BLaER1 treated with 17β-estradiol and CSF1 and Interleukin-3, amounts not matched to agents 10 nM and 100 nM (cell line): ENCODE results near the gene SOHLH1.

Source experiments
- H3K27ac ChIP-seq, 11 experiments: shearing (Covaris generic); formaldehyde crosslinking; 2 replicates each; pipeline ENCODE4 v1.8.1; 2022
- H3K27me3 ChIP-seq, 11 experiments: shearing (Covaris generic); formaldehyde crosslinking; 2 replicates each; pipeline ENCODE4 v1.8.1; 2022
- H3K36me3 ChIP-seq, 11 experiments: shearing (Covaris generic); formaldehyde crosslinking; 2 replicates each; pipeline ENCODE4 v1.8.1; 2022
- H3K4me1 ChIP-seq, 10 experiments: shearing (Covaris generic); formaldehyde crosslinking; 2 replicates each; pipeline ENCODE4 v1.8.1; 2022
- H3K4me2 ChIP-seq, 11 experiments: shearing (Covaris generic); formaldehyde crosslinking; 2 replicates each; pipeline ENCODE4 v1.8.1; 2022
- H3K4me3 ChIP-seq, 10 experiments: shearing (Covaris generic); formaldehyde crosslinking; 2 replicates each; pipeline ENCODE4 v1.8.1; 2022
- H3K9ac ChIP-seq, 11 experiments: shearing (Covaris generic); formaldehyde crosslinking; 2 replicates each; pipeline ENCODE4 v1.8.1; 2022
- H3K9me3 ChIP-seq, 11 experiments: shearing (Covaris generic); formaldehyde crosslinking; replicated peaks in 1 of 11; 2 replicates each; pipeline ENCODE4 v1.8.1; 2022
- H4K20me1 ChIP-seq, 11 experiments: shearing (Covaris generic); formaldehyde crosslinking; 2 replicates each; pipeline ENCODE4 v1.8.1; 2022
- Cebpa-rat ChIP-seq, 11 experiments: shearing (Covaris generic); IDR thresholded peaks; 2 replicates each; pipeline ENCODE4 v1.8.1; 2022

SOHLH1 gene

DNA sequence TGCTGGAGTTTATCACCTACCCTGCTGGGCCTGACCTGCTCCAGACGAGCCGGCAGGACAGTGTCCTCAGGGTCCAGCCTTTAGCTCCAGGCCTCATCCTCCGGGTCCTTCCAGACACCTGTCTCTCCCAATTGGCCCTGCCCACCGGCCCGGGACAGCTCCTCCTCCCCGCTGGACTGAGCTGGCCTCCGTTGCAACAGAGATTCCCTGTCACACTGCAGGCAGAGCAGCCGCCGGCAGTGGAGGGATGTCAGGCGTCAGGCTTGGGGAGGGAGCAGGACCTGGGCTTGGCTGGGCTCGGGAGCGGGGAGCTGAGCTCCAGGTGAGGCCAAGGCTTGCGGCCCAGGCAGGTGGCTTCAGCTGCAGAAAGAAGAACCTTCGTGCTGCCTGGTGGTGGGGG is 4.4 kb upstream of the SOHLH1 start:
- Histone ChIP-seq H3K27ac (no peak overlapping the region), H3K4me1 (peaks cover 5 to 19% (median 13%) of the 10 kb centered on the region in 10 experiments; a peak in 19 of 20 replicates), H3K27me3 (no peaks in the 10 kb centered on the region; a peak in 1 of 22 replicates), H3K4me2 (no peak overlapping the region), H3K9me3 (no peaks in the 10 kb centered on the region), H4K20me1 (peaks cover 0 to 38% (median 0%) of the 10 kb centered on the region in 11 experiments; a peak in 5 of 22 replicates), H3K9ac (no peak overlapping the region), H3K36me3 (no peaks in the 10 kb centered on the region), H3K4me3 (no peak overlapping the region)
- no peak for TF ChIP-seq Cebpa-rat (IDR thresholded peaks at IDR 0.05)

DNA sequence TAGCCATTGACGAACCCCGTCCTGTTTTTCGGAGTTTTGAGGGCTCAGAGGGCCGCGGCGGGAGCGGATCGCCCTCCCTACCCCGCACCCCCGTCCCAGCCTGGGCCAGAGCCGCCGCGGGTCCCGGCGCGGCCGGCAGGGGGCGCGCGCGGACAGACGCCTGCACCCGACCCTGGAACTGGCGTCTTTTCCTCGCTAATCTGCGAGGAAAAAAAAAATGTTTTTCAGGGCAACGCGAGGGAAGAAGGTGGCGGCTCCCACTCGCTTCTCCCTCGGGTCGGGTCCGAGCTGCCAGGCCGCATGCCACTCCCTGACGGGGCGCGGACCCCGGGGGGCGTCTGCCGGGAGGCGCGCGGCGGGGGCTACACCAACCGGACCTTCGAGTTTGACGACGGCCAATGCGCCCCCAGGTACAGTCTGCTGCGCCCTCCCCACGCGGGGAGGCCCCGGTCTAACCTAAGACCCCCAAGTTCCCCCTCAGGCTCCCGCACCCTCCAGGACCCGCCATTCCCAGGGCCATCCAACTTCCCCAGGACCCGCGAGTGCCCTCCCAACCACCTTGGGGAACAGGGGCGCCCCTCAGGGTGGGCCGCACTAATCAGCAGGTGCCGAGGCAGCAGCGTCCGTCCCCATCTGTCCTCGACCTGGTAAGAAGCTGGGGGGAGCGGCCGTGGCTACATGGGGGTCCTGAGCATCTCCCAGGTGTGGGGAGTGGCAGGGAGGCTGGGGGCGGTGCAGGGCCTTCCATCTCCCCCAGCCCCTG is 2.9 kb upstream of the SOHLH1 start, which contains the start of gene KCNT1:
KCNT1 (plus strand) TSS at position 227 of the 763 bp plus-strand sequence; CDS start at position 301, 74 bp downstream.
- Histone ChIP-seq H3K27me3 (no peaks in the 10 kb centered on the region; a peak in 1 of 22 replicates), H3K4me2 (peak within 1 kb of the TSS; percentile 73 to 91 (median 82)), H4K20me1 (peaks cover 0 to 39% (median 0%) of the 10 kb centered on the region in 11 experiments; a peak in 4 of 22 replicates), H3K4me1 (peaks cover 5 to 20% (median 13%) of the 10 kb centered on the region in 10 experiments; a peak in 19 of 20 replicates), H3K36me3 (no peaks in the 10 kb centered on the region), H3K9me3 (no peaks in the 10 kb centered on the region), H3K27ac (no peak within 1 kb of the TSS), H3K4me3 (peak within 1 kb of the TSS in 7 of 10 experiments; percentile 37 to 61 (median 45); a peak in 11 of 20 replicates), H3K9ac (peak within 1 kb of the TSS in 8 of 11 experiments; percentile 9 to 65 (median 45); a peak in 10 of 22 replicates)
- no peak for TF ChIP-seq Cebpa-rat (IDR thresholded peaks at IDR 0.05)

DNA sequence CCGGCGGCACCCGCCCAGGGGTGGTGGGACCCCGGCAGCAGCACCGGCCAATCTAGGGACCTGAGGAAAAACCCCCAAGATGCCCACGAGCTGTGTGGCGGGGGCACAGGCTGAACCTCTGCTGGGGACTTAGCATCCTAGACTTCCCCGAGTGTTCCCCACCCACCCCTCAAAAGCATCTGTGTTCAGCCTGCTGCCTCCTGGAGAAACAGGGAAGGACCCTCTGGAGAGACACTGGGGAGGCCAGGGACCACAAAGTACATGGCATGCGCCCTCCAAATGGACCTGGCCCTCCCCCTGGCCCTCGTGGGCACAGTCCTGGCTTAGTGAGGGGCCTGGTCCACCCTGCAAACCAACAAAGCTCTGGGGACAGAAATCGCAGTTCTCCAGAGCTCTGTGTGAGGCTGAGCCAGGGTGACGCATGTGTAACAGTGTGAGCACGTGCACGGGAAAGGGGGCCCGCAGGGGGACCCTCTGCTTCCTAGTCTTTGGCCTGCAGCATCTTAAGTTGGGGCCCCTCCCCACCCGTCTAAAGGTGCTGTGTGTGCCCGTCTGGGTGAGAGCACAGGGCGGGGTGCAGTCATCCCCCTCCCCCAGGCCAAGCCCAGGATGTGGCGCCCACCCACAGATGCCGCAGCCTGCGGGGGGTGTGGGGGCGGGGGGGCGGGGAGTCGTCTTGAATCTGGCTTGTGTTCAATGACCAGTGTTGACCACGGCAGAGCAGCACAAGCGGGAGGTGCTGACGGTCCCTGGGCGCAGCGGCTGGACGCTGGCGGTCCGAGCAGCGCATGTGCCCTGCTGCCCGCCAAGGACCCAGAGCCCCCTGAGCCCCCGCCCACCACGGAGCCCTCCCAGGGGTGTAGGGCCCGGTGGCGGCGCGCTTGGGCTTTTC is 2.0 kb upstream of the SOHLH1 start:
- peak overlapping the region; percentile 73 to 91 (median 82) for H3K4me2 ChIP-seq
- H3K27ac ChIP-seq = no peak overlapping the region
- H3K4me1 ChIP-seq = peaks cover 5 to 19% (median 13%) of the 10 kb centered on the region in 10 experiments; a peak in 19 of 20 replicates
- peak overlapping the region in 7 of 10 experiments; percentile 37 to 61 (median 45); a peak in 11 of 20 replicates for H3K4me3 ChIP-seq
- no peaks in the 10 kb centered on the region; a peak in 1 of 22 replicates for H3K27me3 ChIP-seq
- no peaks in the 10 kb centered on the region for H3K36me3 ChIP-seq
- H3K9me3 ChIP-seq = no peaks in the 10 kb centered on the region
- TF ChIP-seq Cebpa-rat (IDR thresholded peaks at IDR 0.05) = no peak
- peaks cover 0 to 40% (median 0%) of the 10 kb centered on the region in 11 experiments; a peak in 4 of 22 replicates for H4K20me1 ChIP-seq
- H3K9ac ChIP-seq = peak overlapping the region in 7 of 11 experiments; percentile 9 to 65 (median 46); a peak in 10 of 22 replicates

DNA sequence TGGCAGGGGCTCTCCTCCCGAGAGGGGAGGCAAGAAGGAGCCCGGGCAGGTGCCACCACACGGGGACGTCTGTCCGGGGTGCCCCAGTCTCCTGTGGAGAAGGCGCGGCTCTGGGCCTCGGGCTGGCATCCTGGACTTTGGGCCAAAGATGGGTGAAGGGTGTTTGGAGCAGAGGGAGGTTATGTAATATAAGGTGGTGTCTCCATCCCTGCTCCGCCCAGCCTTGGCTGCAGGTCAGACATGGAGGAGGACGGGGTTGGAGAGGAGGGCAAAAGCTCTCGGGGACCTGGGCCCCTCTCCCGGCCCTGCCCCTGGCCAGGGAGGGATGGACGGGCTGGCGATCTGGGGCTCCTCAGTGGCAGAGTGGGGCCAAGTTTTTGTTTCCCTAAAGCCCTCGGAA is 1.2 kb upstream of the SOHLH1 start:
- Histone ChIP-seq H3K27ac (no peak overlapping the region), H3K4me1 (peaks cover 5 to 19% (median 13%) of the 10 kb centered on the region in 10 experiments; a peak in 19 of 20 replicates), H3K9me3 (no peaks in the 10 kb centered on the region), H3K9ac (no peak overlapping the region), H3K4me3 (no peak overlapping the region), H3K36me3 (no peaks in the 10 kb centered on the region), H4K20me1 (peaks cover 0 to 48% (median 0%) of the 10 kb centered on the region in 11 experiments; a peak in 4 of 22 replicates), H3K4me2 (no peak overlapping the region), H3K27me3 (no peaks in the 10 kb centered on the region; a peak in 1 of 22 replicates)
- no peak for TF ChIP-seq Cebpa-rat (IDR thresholded peaks at IDR 0.05)

DNA sequence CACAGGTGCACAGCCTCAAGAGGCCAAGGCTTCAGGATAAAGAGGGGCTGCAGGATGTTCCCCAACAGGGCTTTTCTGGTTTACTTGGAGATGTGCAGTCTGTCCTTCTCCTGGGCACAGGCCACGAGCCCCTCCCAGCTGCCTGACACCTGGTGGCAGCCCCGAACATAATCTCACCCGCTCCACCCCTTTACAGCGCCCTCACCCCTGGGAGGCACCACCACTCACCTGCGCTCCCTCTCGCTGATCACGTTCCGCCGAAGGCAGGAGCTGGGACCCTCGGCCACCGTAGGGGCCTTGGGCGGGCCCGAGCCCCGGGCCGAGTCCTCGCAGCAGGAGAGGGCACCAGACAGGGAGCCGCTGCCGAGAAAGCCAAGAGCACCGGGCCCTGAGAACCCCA is 514 bp downstream of the SOHLH1 start:
- H3K4me1 ChIP-seq = peaks cover 5 to 19% (median 13%) of the 10 kb centered on the region in 10 experiments; a peak in 19 of 20 replicates
- H3K9ac ChIP-seq = no peak overlapping the region
- H3K27me3 ChIP-seq = no peaks in the 10 kb centered on the region; a peak in 1 of 22 replicates
- TF ChIP-seq Cebpa-rat (IDR thresholded peaks at IDR 0.05) = no peak
- H3K9me3 ChIP-seq = no peaks in the 10 kb centered on the region
- no peak overlapping the region for H3K4me2 ChIP-seq
- H3K36me3 ChIP-seq = no peaks in the 10 kb centered on the region
- no peak overlapping the region for H3K27ac ChIP-seq
- H4K20me1 ChIP-seq = peaks cover 0 to 45% (median 0%) of the 10 kb centered on the region in 11 experiments; a peak in 4 of 22 replicates
- H3K4me3 ChIP-seq = no peak overlapping the region

DNA sequence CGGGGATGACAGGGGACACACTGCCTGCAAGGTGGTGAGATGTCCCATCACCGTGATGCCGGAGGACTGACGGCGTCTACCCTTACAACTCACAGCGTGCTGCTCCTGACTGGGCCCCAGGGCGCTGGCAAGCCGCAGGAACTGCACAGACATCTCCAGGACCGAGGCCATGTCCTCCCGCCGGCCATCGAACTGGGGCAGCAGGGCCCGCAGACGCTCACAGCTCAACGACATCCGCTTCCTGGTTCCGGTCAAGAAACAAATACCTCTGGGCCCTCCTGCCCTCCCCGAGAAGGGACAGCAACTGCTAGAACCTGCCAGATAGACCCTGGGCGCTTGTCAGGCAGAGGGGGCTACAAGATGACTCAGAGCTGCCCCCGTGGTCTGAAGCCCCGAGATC is 1.0 kb downstream of the SOHLH1 start:
- Histone ChIP-seq H4K20me1 (peaks cover 0 to 43% (median 0%) of the 10 kb centered on the region in 11 experiments; a peak in 4 of 22 replicates), H3K4me3 (no peak overlapping the region), H3K36me3 (no peaks in the 10 kb centered on the region), H3K9ac (no peak overlapping the region), H3K27ac (no peak overlapping the region), H3K27me3 (no peaks in the 10 kb centered on the region; a peak in 1 of 22 replicates), H3K4me1 (peaks cover 5 to 19% (median 13%) of the 10 kb centered on the region in 10 experiments; a peak in 19 of 20 replicates), H3K4me2 (no peak overlapping the region), H3K9me3 (no peaks in the 10 kb centered on the region)
- TF ChIP-seq Cebpa-rat (IDR thresholded peaks at IDR 0.05) = no peak

DNA sequence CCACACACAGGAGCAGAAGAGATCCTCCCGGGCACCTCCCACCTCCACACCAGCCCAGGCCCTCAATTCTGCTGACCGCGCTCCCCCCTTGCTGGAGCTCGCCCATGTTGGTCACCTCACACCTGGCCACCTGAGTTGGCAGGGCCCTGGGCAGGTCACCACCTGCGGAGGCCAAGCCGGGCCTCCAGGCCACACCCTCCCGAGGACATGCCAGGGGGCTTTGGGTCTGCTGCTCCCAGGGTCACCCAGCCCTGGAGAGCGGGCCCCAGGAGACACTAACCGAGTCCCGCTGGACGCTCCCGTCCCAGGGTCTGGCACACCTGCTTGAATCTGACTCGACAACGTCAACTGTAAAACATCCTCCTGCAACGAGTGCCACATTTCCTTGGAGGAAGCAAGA is 2.1 kb downstream of the SOHLH1 start:
- no peaks in the 10 kb centered on the region for H3K9me3 ChIP-seq
- TF ChIP-seq Cebpa-rat (IDR thresholded peaks at IDR 0.05) = no peak

DNA sequence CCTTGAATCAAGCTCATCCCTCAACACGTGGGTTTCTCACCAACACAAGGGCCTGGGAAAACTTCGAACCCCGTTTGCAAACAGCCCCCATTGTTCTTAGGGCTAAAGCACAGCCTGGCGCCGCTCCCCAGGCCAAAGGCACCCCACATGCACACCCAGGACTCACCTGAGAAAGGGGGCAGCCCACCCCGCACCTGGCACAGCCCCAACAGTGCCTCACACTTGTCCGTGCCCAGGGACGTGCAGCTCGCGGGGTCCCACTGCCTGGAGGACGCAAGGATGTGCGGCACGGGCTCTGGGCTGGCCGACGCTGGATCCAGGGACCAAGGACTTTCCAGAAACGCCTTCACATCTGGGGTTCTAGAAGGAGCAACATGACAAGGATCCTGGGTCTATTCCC is 2.8 kb downstream of the SOHLH1 start:
- Histone ChIP-seq H3K27me3 (no peaks in the 10 kb centered on the region; a peak in 2 of 22 replicates), H4K20me1 (peaks cover 0 to 54% (median 0%) of the 10 kb centered on the region in 11 experiments; a peak in 4 of 22 replicates), H3K4me2 (no peak overlapping the region), H3K4me1 (peaks cover 0 to 12% (median 4%) of the 10 kb centered on the region in 10 experiments; a peak in 11 of 20 replicates), H3K27ac (no peak overlapping the region), H3K9ac (no peak overlapping the region), H3K36me3 (no peaks in the 10 kb centered on the region), H3K9me3 (no peaks in the 10 kb centered on the region), H3K4me3 (no peak overlapping the region)
- no peak for TF ChIP-seq Cebpa-rat (IDR thresholded peaks at IDR 0.05)

More for the DNA sequence above, 2.1 kb downstream of the SOHLH1 start:
- peaks cover 0 to 50% (median 0%) of the 10 kb centered on the region in 11 experiments; a peak in 4 of 22 replicates for H4K20me1 ChIP-seq
- H3K27ac ChIP-seq = no peak overlapping the region
- no peaks in the 10 kb centered on the region for H3K36me3 ChIP-seq
- no peak overlapping the region for H3K4me2 ChIP-seq
- peaks cover 3 to 20% (median 11%) of the 10 kb centered on the region in 10 experiments; a peak in 19 of 20 replicates for H3K4me1 ChIP-seq
- H3K27me3 ChIP-seq = no peaks in the 10 kb centered on the region; a peak in 2 of 22 replicates
- H3K4me3 ChIP-seq = no peak overlapping the region
- no peak overlapping the region for H3K9ac ChIP-seq
